Measurements from ENCODE around the gene C10orf53. TPM values are rescaled to one million over a fixed set of nuclear protein-coding genes. Genes with fewer than 3 reads are reported as not detected.

Gene C10orf53
- total RNA-seq, 1 experiment from 2014 or later = not detected

- Histone ChIP-seq H3K4me3 (ENCODE audit: low read depth in 2 of 2, low read length in 2 of 2) (no peak overlapping the region), H3K4me1 (ENCODE audit: control insufficient read depth, insufficient read depth, low read length) (no peaks in the 10 kb centered on the region), H3K9me3 (ENCODE audit: control insufficient read depth, insufficient read depth, low read depth, low read length) (no peaks in the 10 kb centered on the region), H3K36me3 (ENCODE audit: control insufficient read depth, insufficient read depth, low read length) (no peaks in the 10 kb centered on the region), H3K27ac (ENCODE audit: low read length) (no peak overlapping the region), H3K27me3 (ENCODE audit: control insufficient read depth, insufficient read depth, low read length) (peaks cover 2% of the 10 kb centered on the region; the same call in 1 of the 2 replicates)
- DNase-seq (ENCODE audit: low read depth, low spot score) = no peak
- no peak for ATAC-seq
- ChIA-PET CTCF (no interaction called here), POLR2A (no interaction called here)
- BruUV-seq (replicated peaks) = no TSS peak
- intact Hi-C loops (cut with micrococcal nuclease; ENCODE audit: unreplicated experiment) = no loop called here
- in situ Hi-C loops (cut with HindIII; ENCODE audit: low pct_unique_long_range_greater_than_20kb, low sequenced_read_pairs) = no loop called here
- TF ChIP-seq SIN3A (IDR thresholded peaks at IDR 0.05; ENCODE audit: borderline replicate concordance, insufficient read depth, low read depth, low read length) (no peak), CTCF (IDR thresholded peaks at IDR 0.05) (no peak), TCF7L2 (IDR thresholded peaks at IDR 0.05; ENCODE audit: low read depth, low read length) (no peak), POLR2AphosphoS5 (IDR thresholded peaks at IDR 0.05; ENCODE audit: low read depth, low read length) (no peak), REST (IDR thresholded peaks at IDR 0.05; ENCODE audit: insufficient read depth in 1 of 2, low read depth in 2 of 2, low read length in 1 of 2) (no peak)
These were observed 15.2 kb upstream of the C10orf53 start for GRCh38 chr10:49664006-49664841.

GRCh38 chr10:49664842-49665355, 14.6 kb upstream of the C10orf53 start:
- Histone ChIP-seq H3K4me1 (ENCODE audit: control insufficient read depth, insufficient read depth, low read length) (no peaks in the 10 kb centered on the region), H3K4me3 (ENCODE audit: low read depth in 2 of 2, low read length in 2 of 2) (no peak overlapping the region), H3K9me3 (ENCODE audit: control insufficient read depth, insufficient read depth, low read depth, low read length) (no peaks in the 10 kb centered on the region), H3K27me3 (ENCODE audit: control insufficient read depth, insufficient read depth, low read length) (peaks cover 6% of the 10 kb centered on the region; the same call in 1 of the 2 replicates), H3K27ac (ENCODE audit: low read length) (no peak overlapping the region), H3K36me3 (ENCODE audit: control insufficient read depth, insufficient read depth, low read length) (no peaks in the 10 kb centered on the region)
- intact Hi-C loops (cut with micrococcal nuclease; ENCODE audit: unreplicated experiment) = no loop called here
- no peak for TF ChIP-seq SIN3A (IDR thresholded peaks at IDR 0.05; ENCODE audit: borderline replicate concordance, insufficient read depth, low read depth, low read length)
- DNase-seq (ENCODE audit: low read depth, low spot score) = no peak
- ChIA-PET CTCF (no interaction called here), POLR2A (no interaction called here)
- in situ Hi-C loops (cut with HindIII; ENCODE audit: low pct_unique_long_range_greater_than_20kb, low sequenced_read_pairs) = no loop called here
- ATAC-seq = no peak
- BruUV-seq (replicated peaks) = no TSS peak

GRCh38 chr10:49666054-49666615, 13.3 kb upstream of the C10orf53 start:
- intact Hi-C loops (cut with micrococcal nuclease; ENCODE audit: unreplicated experiment) (no loop called here), in situ Hi-C loops (cut with HindIII; ENCODE audit: low pct_unique_long_range_greater_than_20kb, low sequenced_read_pairs) (no loop called here)
- ATAC-seq (no peak), DNase-seq (ENCODE audit: low read depth, low spot score) (no peak)
- CTCF ChIA-PET = no interaction called here
- no TSS peak for BruUV-seq (replicated peaks)
- POLR2A ChIA-PET = no interaction called here
- TF ChIP-seq POLR2AphosphoS5 (IDR thresholded peaks at IDR 0.05; ENCODE audit: low read depth, low read length) (no peak), SIN3A (IDR thresholded peaks at IDR 0.05; ENCODE audit: borderline replicate concordance, insufficient read depth, low read depth, low read length) (no peak), TCF7L2 (IDR thresholded peaks at IDR 0.05; ENCODE audit: low read depth, low read length) (no peak), REST (IDR thresholded peaks at IDR 0.05; ENCODE audit: insufficient read depth in 1 of 2, low read depth in 2 of 2, low read length in 1 of 2) (no peak), CTCF (IDR thresholded peaks at IDR 0.05) (no peak)
- Histone ChIP-seq H3K4me1 (ENCODE audit: control insufficient read depth, insufficient read depth, low read length) (no peaks in the 10 kb centered on the region), H3K36me3 (ENCODE audit: control insufficient read depth, insufficient read depth, low read length) (no peaks in the 10 kb centered on the region), H3K27me3 (ENCODE audit: control insufficient read depth, insufficient read depth, low read length) (peaks cover 8% of the 10 kb centered on the region; the same call in 1 of the 2 replicates), H3K27ac (ENCODE audit: low read length) (no peak overlapping the region), H3K9me3 (ENCODE audit: control insufficient read depth, insufficient read depth, low read depth, low read length) (no peaks in the 10 kb centered on the region), H3K4me3 (ENCODE audit: low read depth in 2 of 2, low read length in 2 of 2) (no peak overlapping the region)

All from Panc1 (cell line).